ENCODE measurements around the gene BANK1. TPM values are rescaled to one million over a fixed set of nuclear protein-coding genes. Genes with fewer than 3 reads are reported as not detected.

The BANK1 gene
- total and polyA plus RNA-seq, 10 of the 15 experiments (the other 5 are each of a cell fraction or from before 2014, with no cell fraction given) = 0.13 to 2.1 (median 0.42) TPM

GRCh38 chr4:101948951-101949350 lies 158.4 kb downstream of the BANK1 start (continued):
- TF ChIP-seq MLLT1 (IDR thresholded peaks at IDR 0.05) (no peak), NR2C2 (IDR thresholded peaks at IDR 0.05; ENCODE audit: borderline replicate concordance, control insufficient read depth, insufficient read length, low read depth) (no peak), JUND (IDR thresholded peaks at IDR 0.05; ENCODE audit: low read depth, low read length) (no peak), YY1 (IDR thresholded peaks at IDR 0.05; ENCODE audit: low read depth, low read length) (no peak), BACH1 (IDR thresholded peaks at IDR 0.05; ENCODE audit: borderline replicate concordance) (no peak), POLR2AphosphoS5 (IDR thresholded peaks at IDR 0.05; ENCODE audit: low read length) (no peak), BRCA1 (IDR thresholded peaks at IDR 0.05; ENCODE audit: low read depth, low read length) (no peak)

GRCh38 chr4:101950258-101950979 lies 159.9 kb downstream of the BANK1 start:
- Histone ChIP-seq H3K27me3 (replicated peaks in 1 of 2; ENCODE audit: control insufficient read depth in 2 of 2, insufficient read depth in 2 of 2, low read length in 1 of 2) (no peaks in the 10 kb centered on the region), H3K9ac (ENCODE audit: control insufficient read depth, insufficient read depth, low read length) (no peak overlapping the region), H2AFZ (ENCODE audit: control insufficient read depth, low read depth, low read length) (no peak overlapping the region), H3K4me2 (ENCODE audit: control insufficient read depth, insufficient read depth) (no peak overlapping the region), H3K9me3 (replicated peaks; ENCODE audit: control insufficient read depth, insufficient read depth, low read length) (no peaks in the 10 kb centered on the region), H3K79me2 (ENCODE audit: control insufficient read depth, insufficient read depth, low read length) (no peaks in the 10 kb centered on the region), H4K20me1 (ENCODE audit: control insufficient read depth, insufficient read depth) (no peaks in the 10 kb centered on the region), H3K36me3 (ENCODE audit: control insufficient read depth in 2 of 2, insufficient read depth in 2 of 2, low read length in 1 of 2) (no peaks in the 10 kb centered on the region), H3K4me3 (no peak overlapping the region), H3K27ac (ENCODE audit: control insufficient read depth, insufficient read depth) (no peak overlapping the region), H3K4me1 (ENCODE audit: control insufficient read depth, insufficient read depth, low read length) (no peaks in the 10 kb centered on the region)
- ChIA-PET SMC1A (ENCODE audit: uncharacterized antibody, unreplicated experiment) (no interaction called here), RAD21 (ENCODE audit: unreplicated experiment) (no interaction called here), CTCF (interaction anchor here (1.0 kb wide), 1 partner anchor 8 kb away, joined by 3 read pairs; no protein-coding TSS in a partner anchor), POLR2A (no interaction called here)
- FAIRE-seq (no peak), ATAC-seq (no peak), DNase-seq (ENCODE audit: low read depth, low spot score) (no peak)
- TF ChIP-seq ETV6 (conservative IDR thresholded peaks at IDR 0.05 in 1 of 2, IDR thresholded peaks at IDR 0.05 in 1 of 2; ENCODE audit: borderline replicate concordance in 1 of 2, low read depth in 1 of 2) (no peak), CEBPZ (IDR thresholded peaks at IDR 0.05; ENCODE audit: low read depth, low read length) (no peak), GATAD2B (conservative IDR thresholded peaks at IDR 0.05; ENCODE audit: low read depth) (no peak)
- no TSS peak for BruUV-seq (replicated peaks)
- intact Hi-C loops (cut with micrococcal nuclease; ENCODE audit: unreplicated experiment) (no loop called here), in situ Hi-C loops (cut with MboI) (no loop called here)
- 23% methylated on average over 3 of the region's 3 CpGs for WGBS (ENCODE audit: insufficient coverage, insufficient replicate concordance, low lambda C conversion rate, missing lambda C conversion rate)

Measured in GM12878 (cell line).